Common myeloid progenitor, CD34-positive (primary cell): ENCODE data around the gene CFAP410.
A peak's percentile ranks its signal among the peaks of the same experiment; 100 is the strongest.
"Not testable (repeated sequence)": the region's sequence is repeated elsewhere in the genome, so short reads cannot be mapped to it uniquely, and the experiment has no call there.

Source experiments
- CTCF ChIA-PET: fragments of 350-600 bp; sonication (Branson Sonifier 250); formaldehyde crosslinking; loops from one replicate; lab custom pipeline; 2021; ENCODE audit warnings: antibody characterized with exemption; lab: Charles Lee
- POLR2A ChIA-PET: fragments of 350-600 bp; sonication (Branson Sonifier 250); formaldehyde crosslinking; loops from one replicate; lab custom pipeline; 2021; ENCODE audit warnings: antibody characterized with exemption; lab: Charles Lee
- DNase-seq, 3 donors: peaks; one replicate each; pipeline versions ENCODE4 v3.0.0 to v3.0.0-alpha.2; 2013
- H3K27ac ChIP-seq, 2 experiments: 1 replicate in 1 of 2; 2 replicates in 1 of 2; pipeline ENCODE4 v1.7.0; 2013; ENCODE audit warnings: inconsistent platforms in 2 of 2, low read length in 2 of 2, mild to moderate bottlenecking in 2 of 2, low read depth in 1 of 2, moderate library complexity in 1 of 2; ENCODE audit not compliant: severe bottlenecking in 2 of 2, insufficient read depth in 1 of 2, poor library complexity in 1 of 2
- H3K27me3 ChIP-seq, 5 experiments: replicated peaks in 2 of 5; 1 replicate in 3 of 5; 2 replicates in 2 of 5; pipeline versions ENCODE4 v1.6.1 to v1.7.0; 2013; ENCODE audit warnings: low read length in 4 of 5, mild to moderate bottlenecking in 2 of 5, moderate library complexity in 2 of 5, inconsistent platforms in 1 of 5; ENCODE audit not compliant: insufficient read depth in 5 of 5, control insufficient read depth in 4 of 5
- H3K36me3 ChIP-seq, 4 experiments: 1 replicate in 2 of 4; 2 replicates in 2 of 4; pipeline versions ENCODE4 v1.6.1 to v1.7.0; 2013; ENCODE audit warnings: low read length in 3 of 4, control low read depth in 1 of 4, mild to moderate bottlenecking in 1 of 4; ENCODE audit not compliant: control insufficient read depth in 4 of 4, insufficient read depth in 4 of 4
- H3K4me1 ChIP-seq, 4 experiments: 1 replicate in 3 of 4; 2 replicates in 1 of 4; pipeline versions ENCODE4 v1.6.1 to v1.7.1; 2013; ENCODE audit warnings: low read length in 3 of 4, mild to moderate bottlenecking in 3 of 4, control low read depth in 1 of 4, inconsistent platforms in 1 of 4, moderate library complexity in 1 of 4; ENCODE audit not compliant: control insufficient read depth in 4 of 4, insufficient read depth in 4 of 4; ENCODE audit errors: control extremely low read depth in 1 of 4
- H3K4me3 ChIP-seq, 7 experiments: 1 replicate in 4 of 7; 2 replicates in 3 of 7; pipeline versions ENCODE4 v1.5.1 to v1.7.0; 2013; ENCODE audit warnings: mild to moderate bottlenecking in 7 of 7, low read length in 6 of 7, moderate library complexity in 6 of 7, inconsistent platforms in 2 of 7, low read depth in 2 of 7, control low read depth in 1 of 7; ENCODE audit not compliant: insufficient read depth in 4 of 7, control insufficient read depth in 1 of 7; ENCODE audit errors: extremely low read depth in 1 of 7
- H3K9me3 ChIP-seq, 5 experiments: 1 replicate in 4 of 5; 2 replicates in 1 of 5; pipeline versions ENCODE4 v1.6.1 to v1.7.1; 2013; ENCODE audit warnings: low read length in 4 of 5, mild to moderate bottlenecking in 2 of 5, inconsistent platforms in 1 of 5, low read depth in 1 of 5, moderate library complexity in 1 of 5; ENCODE audit not compliant: control insufficient read depth in 4 of 5, insufficient read depth in 2 of 5; ENCODE audit errors: control extremely low read depth in 1 of 5
- WGBS: methylation state at CpG from one replicate; pipeline ENCODE4 v1.1.5; 2013; ENCODE audit not compliant: insufficient coverage; 5-methylcytosine and 5-hydroxymethylcytosine counted together

CFAP410 gene

DNA sequence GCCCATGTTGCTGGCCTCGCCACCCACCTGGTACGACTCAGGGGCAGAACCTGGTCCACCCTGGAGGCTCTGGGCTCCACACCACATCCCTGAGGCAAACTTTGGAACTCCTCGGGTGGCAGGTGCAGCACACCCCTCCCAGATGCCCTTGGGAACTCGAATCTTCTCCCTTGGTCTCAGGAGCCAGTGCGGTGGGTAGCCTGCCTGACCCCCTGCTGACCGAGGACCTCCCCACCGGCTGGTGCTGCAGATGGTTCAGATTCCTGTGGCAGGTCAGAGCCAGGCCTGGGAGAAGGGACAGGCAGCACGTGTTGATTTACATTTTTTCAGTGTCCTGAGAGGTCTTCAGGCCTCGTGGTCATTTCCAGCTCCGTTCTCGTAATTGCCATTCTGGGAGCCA is 6.3 kb upstream of the CFAP410 start:
- POLR2A ChIA-PET = no interaction called here
- Histone ChIP-seq H3K4me3 (no peak overlapping the region), H3K27ac (no peak overlapping the region), H3K27me3 (peaks cover 0 to 16% (median 6%) of the 10 kb centered on the region in 5 experiments), H3K4me1 (peaks cover 0 to 30% (median 5%) of the 10 kb centered on the region in 4 experiments), H3K36me3 (no peaks in the 10 kb centered on the region), H3K9me3 (no peaks in the 10 kb centered on the region)
- DNase-seq = no peak
- 92% methylated on average over 11 of the region's 11 CpGs for WGBS
- CTCF ChIA-PET = no interaction called here

DNA sequence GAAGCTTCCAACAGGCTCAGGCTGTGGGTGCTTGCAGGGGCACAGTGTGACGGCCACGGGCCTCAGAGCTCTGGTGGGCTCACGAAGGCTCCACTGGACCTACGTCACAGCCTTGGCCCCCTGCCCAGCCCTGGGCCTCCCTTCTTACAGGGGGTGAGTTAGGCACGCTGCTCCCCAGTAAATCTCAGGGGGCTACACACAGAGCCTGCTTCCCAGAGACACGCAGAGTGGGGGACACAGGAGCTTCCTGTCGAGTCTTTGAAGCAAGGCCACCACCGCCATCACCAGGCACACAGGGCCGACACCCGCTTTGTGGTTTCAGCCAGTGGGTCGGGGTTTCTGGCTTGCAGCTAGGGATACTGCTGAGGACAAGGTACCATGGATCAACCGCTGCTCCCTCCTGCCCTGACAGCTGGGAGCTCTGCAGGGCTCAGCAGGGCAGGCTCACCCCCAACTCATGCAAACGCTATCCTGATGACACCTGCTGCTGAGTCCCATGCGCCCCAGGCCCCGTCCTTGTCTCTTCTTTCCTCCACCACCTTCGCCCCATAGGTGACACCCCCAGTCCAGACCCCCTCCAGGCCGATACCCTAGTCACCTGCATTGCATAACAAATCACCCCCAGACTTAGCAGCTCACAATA is 5.5 kb upstream of the CFAP410 start:
- DNase-seq = no peak
- no peaks in the 10 kb centered on the region for H3K9me3 ChIP-seq
- H3K36me3 ChIP-seq = no peaks in the 10 kb centered on the region
- H3K4me3 ChIP-seq = no peak overlapping the region
- peaks cover 7 to 32% (median 11%) of the 10 kb centered on the region in 4 experiments for H3K4me1 ChIP-seq
- peaks cover 0 to 10% (median 6%) of the 10 kb centered on the region in 5 experiments for H3K27me3 ChIP-seq
- ChIA-PET POLR2A (interaction anchor here (0.6 kb wide), 1 partner anchor 102 kb away, joined by 6 read pairs; no protein-coding TSS in a partner anchor), CTCF (no interaction called here)
- 94% methylated on average over 14 of the region's 17 CpGs for WGBS
- no peak overlapping the region for H3K27ac ChIP-seq

DNA sequence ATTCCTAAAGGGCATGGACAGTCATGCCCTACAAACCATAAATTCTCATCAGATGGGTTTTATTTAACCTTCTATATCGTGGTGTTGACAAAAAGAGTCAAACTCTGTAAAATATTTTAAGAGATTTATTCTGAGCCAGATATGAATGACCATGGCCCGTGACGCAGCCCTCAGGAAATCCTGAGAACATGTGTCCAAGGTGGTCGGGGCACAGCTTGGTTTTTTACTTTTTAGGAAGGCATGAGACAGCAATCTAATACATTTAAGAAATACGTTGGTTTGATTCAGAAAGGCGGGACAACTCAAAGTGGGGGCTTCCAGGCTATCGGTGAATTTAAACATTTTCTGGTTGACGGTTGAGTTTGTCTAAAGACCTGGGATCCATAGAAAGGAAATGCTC is 3.8 kb upstream of the CFAP410 start:
- POLR2A ChIA-PET, H3K36me3 ChIP-seq, H3K9me3 ChIP-seq, H3K27me3 ChIP-seq, H3K4me3 ChIP-seq, H3K27ac ChIP-seq: not testable (repeated sequence)
- 74% methylated on average over 4 of the region's 8 CpGs for WGBS
- CTCF ChIA-PET = interaction anchor here (1.2 to 4.4 kb wide), 3 partner anchors 11 to 17 kb away, joined by 3 to 12 read pairs (median 9); partner anchors contain the start of gene TRPM2
- peaks cover 9 to 30% (median 19%) of the 10 kb centered on the region in 4 experiments for H3K4me1 ChIP-seq
- DNase-seq = peak in 2 of 3 donors; percentile 49 to 62

DNA sequence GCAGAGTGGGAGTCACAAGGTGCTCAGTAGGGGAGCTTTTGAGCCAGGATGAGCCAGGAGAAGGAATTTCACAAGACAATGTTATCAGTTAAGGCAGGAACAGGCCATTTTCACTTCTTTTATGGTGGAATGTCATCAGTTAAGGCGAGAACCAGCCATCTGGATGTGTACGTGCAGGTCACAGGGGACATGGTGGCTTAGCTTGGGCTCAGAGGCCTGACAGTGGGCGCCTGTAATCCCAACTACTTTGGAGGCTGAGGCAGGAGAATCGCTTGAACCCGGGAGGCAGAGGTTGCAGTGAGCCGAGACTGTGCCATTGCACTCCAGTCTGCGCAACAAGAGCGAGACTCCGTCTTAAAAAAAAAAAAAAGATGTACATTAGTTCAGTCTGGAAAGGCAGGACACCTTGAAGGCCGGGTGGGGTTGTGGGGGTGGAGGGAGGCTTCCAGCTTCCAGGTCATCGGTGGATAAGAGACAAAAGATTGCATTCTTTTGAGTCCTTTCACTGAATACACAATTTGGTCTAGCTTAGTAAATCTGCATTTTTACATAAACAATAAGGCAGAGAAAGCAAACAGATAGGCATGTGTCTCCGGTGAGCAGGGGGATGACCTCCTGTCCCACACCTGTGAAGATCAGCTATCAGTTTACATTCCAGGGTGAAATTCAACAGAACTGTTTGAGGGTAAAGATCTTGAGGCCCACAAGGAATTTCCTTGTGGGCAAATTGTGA is 2.7 kb upstream of the CFAP410 start:
- POLR2A ChIA-PET, H3K9me3 ChIP-seq, H3K27me3 ChIP-seq, H3K4me3 ChIP-seq, DNase-seq, H3K27ac ChIP-seq, H3K36me3 ChIP-seq: not testable (repeated sequence)
- CTCF ChIA-PET = interaction anchor here (1.0 to 4.4 kb wide), 5 partner anchors 11 to 114 kb away, joined by 3 to 12 read pairs (median 3); partner anchors contain the start of gene TRPM2
- H3K4me1 ChIP-seq = peaks cover 9 to 28% (median 20%) of the 10 kb centered on the region in 4 experiments
- WGBS = 98% methylated on average over 6 of the region's 12 CpGs

DNA sequence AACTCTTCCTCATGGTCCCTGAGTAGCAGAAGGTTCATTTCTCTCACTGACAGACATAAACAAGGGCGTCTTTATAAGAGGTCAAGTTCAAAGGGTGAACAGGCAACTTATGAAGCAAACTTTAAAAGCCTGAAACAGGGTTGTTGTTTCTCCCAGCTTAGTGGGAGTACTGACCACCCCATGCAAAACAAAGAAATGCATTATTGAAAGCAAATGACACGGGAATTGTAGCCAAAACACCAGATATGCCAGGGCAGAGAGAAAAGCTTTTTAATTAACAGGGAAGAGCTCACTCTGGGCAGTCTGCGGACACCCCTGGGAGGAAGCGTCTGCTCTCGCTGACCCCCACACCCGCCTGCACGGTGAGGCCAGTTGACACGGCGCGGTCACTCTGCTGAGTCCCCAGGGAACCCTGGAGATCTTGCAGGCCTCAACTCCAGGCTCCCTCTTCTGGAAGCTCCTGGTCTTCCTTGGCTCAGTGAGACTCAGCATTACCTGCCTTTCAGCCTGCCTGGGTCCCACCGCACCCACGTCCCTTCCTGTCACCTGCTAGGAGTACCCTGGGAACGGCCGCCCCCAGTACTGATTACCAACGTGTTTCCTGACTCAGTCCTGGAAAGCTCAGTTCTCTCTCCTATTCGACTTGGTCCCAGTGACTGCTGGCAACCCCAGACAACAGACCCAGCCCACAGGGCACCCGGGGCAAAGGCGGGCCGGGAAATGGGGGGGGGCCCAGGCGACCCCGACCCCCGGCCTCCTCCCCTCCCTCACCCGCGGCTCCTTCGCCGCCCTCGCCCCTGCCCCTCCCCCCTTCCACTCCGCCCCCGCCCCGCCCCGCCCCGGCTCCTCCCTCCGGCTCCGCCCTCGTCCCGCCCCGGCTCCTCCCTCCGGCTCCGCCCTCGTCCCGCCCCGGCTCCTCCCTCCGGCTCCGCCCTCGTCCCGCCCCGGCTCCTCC is 972 bp downstream of the CFAP410 start:
- DNase-seq = peak; percentile 28 to 44 (median 43)
- Histone ChIP-seq H3K9me3 (no peaks in the 10 kb centered on the region), H3K27ac (peak overlapping the region in 1 of 2 experiments; percentile 58), H3K4me3 (peak overlapping the region in 4 of 7 experiments; percentile 10 to 68 (median 54)), H3K27me3 (no peaks in the 10 kb centered on the region), H3K36me3 (peaks cover 0 to 13% (median 6%) of the 10 kb centered on the region in 4 experiments), H3K4me1 (peaks cover 9 to 28% (median 20%) of the 10 kb centered on the region in 4 experiments)
- ChIA-PET CTCF (interaction anchor here (0.8 to 4.4 kb wide), 3 partner anchors 9 to 140 kb away, joined by 3 to 12 read pairs (median 3); no protein-coding TSS in a partner anchor), POLR2A (no interaction called here)
- WGBS = 42% methylated on average over 9 of the region's 47 CpGs

DNA sequence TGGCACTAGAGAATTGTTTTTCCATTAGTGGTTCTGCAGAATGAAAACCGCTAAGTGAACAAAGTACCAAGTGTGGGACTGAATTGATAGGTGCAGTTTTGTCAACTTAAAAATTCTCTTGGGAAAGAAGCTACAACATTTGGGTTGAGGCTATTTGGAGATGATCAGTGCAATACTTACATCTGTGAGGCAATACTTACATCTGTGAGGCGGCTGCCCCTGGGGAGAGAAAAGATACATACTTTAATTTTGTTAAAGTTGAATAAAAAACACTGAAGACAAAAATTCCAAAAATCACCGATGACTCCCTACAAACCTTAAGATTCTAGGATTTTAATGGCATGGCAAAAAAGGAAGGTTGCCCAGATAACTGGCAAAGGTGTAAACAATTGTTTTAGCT is 1.7 kb downstream of the CFAP410 start:
- CTCF ChIA-PET = interaction anchor here (1.5 kb wide), 1 partner anchor 40 kb away, joined by 4 read pairs; no protein-coding TSS in a partner anchor
- WGBS = 100% methylated on average over 1 of the region's 3 CpGs
- Histone ChIP-seq H3K4me3 (no peak overlapping the region), H3K27ac (no peak overlapping the region), H3K4me1 (peaks cover 9 to 22% (median 20%) of the 10 kb centered on the region in 4 experiments), H3K9me3 (no peaks in the 10 kb centered on the region), H3K36me3 (peaks cover 0 to 15% (median 6%) of the 10 kb centered on the region in 4 experiments), H3K27me3 (no peaks in the 10 kb centered on the region)
- DNase-seq = no peak
- POLR2A ChIA-PET = no interaction called here
